DND-41 (cell line): ENCODE measurements around the gene PELI2.

Experiments used
- CTCF ChIP-seq: IDR thresholded peaks from 2 replicates; pipeline ENCODE4 v1.5.1; 2012; ENCODE audit warnings: borderline replicate concordance, low read length, moderate library complexity, mild to moderate bottlenecking; ENCODE audit not compliant: poor library complexity, severe bottlenecking; ENCODE audit errors: extremely low read depth
- EZH2 ChIP-seq: IDR thresholded peaks from 3 replicates; pipeline ENCODE4 v1.6.1; 2012; ENCODE audit warnings: borderline replicate concordance, low read depth, mild to moderate bottlenecking, moderate library complexity, low read length, inconsistent platforms; ENCODE audit not compliant: severe bottlenecking

DNA sequence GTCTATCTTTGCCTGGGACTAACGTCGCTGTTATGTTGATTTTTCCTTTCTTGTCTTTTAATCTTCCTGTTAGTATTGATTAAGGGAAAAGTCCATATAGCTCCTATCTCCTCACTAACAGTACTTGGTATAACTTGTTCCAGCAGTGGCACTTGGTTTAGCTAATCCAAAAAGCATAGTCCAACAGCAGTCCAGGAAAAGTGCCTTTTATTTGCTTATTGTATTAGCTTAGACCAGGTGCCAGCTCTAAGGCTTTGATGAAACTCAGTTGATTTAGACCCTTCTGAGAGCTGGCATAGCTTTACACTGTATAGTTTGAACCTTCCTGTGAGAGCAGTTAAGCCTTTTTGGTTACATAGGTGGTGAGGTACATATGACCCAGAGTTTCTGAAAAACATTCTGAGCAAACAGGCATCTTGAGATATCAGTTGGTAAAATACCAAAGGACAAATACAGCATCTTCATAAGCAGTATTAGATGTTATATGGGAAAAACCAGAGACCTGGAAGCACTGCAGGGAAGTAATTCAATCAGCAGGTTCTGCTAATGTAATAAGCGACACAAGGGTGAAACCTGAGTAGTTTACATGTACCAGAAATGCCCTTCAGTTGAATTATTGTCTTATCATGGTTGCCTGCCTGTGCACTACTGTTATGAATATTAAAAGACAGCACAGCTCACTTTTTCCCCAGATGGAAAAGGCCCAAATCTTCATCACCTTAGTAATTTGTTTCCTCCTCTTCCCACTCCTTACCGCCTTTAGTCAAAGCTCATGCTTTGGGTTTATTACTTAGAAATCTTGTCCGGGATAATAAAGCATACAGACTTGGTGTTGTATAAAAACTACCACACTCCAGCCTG is 13.0 kb downstream of the PELI2 start:
- no peak for TF ChIP-seq CTCF
- no peak for TF ChIP-seq EZH2
